Lower leg skin (tissue), 4 donors: ENCODE measurements around the gene RHBDD2. TPM values are rescaled to one million over a fixed set of nuclear protein-coding genes. Genes with fewer than 3 reads are reported as not detected.
"Not testable (repeated sequence)": the region's sequence is repeated elsewhere in the genome, so short reads cannot be mapped to it uniquely, and the experiment has no call there.

Experiments
- DNase-seq, 2 donors: peaks; one replicate each; pipeline ENCODE4 v3.0.0-alpha.2; 2019; ENCODE audit warnings: low spot score in 2 of 2
- H3K4me3 ChIP-seq: fragments of 200-600 bp; sonication (generic); 2 replicates; pipeline ENCODE4 v1.5.1; 2017; ENCODE audit warnings: mild to moderate bottlenecking, low read depth; ENCODE audit not compliant: poor library complexity, severe bottlenecking
- CTCF ChIP-seq, 3 donors: fragments of 450-650 bp; IDR thresholded peaks; one replicate each; pipeline ENCODE4 v1.5.1; 2016; ENCODE audit warnings: antibody characterized with exemption in 3 of 3, mild to moderate bottlenecking in 3 of 3, moderate library complexity in 2 of 3
- POLR2A ChIP-seq, 2 donors: fragments of 450-650 bp; IDR thresholded peaks; one replicate each; pipeline ENCODE4 v1.6.1; 2016 to 2017; ENCODE audit warnings: antibody characterized with exemption in 2 of 2, mild to moderate bottlenecking in 1 of 2, moderate library complexity in 1 of 2
- WGBS, 2 donors: methylation state at CpG; one replicate each; pipeline ENCODE4 v1.1.5; 2018; 5-methylcytosine and 5-hydroxymethylcytosine counted together
- intact Hi-C: fragments of 100-400 bp; cut with DNase I; formaldehyde crosslinking; loops from one replicate; pipeline ENCODE4 v1.15.0; 2023; ENCODE audit warnings: low total_unique reads
- total RNA-seq, 4 donors: library from RNA; depleted of rRNA; stranded (reverse); fragments of >200 nt; gene quantifications; one replicate each; pipeline ENCODE4 v1.1.0, GENCODE V29; 2016

Gene RHBDD2
- total RNA-seq: 10 to 100 TPM; 34.7 to 50.0 (median 41.4) TPM

GRCh38 chr7:75878769-75879611 is at the start of gene RHBDD2:
RHBDD2 (plus strand) TSS chr7:75879034; CDS start chr7:75879083, 49 bp downstream.
- WGBS, 2 donors: 0 to 1% methylated on average over 23 to 42 of the region's 65 CpGs
- TF ChIP-seq CTCF (IDR thresholded peaks at IDR 0.05) (no peak), POLR2A (IDR thresholded peaks at IDR 0.05) (peak in 1 of 2 donors; percentile 61)
- peak; percentile 94 to 99 for DNase-seq
- H3K4me3 ChIP-seq: peak within 1 kb of the TSS; percentile 72
- intact Hi-C loops: no loop called here

GRCh38 chr7:75829656-75830055 is 49.2 kb upstream of the RHBDD2 start:
- DNase-seq, H3K4me3 ChIP-seq, intact Hi-C loops: not testable (repeated sequence)
- WGBS, 2 donors: 56 to 70% methylated on average over 6 of the region's 6 CpGs

GRCh38 chr7:75830978-75831377 is 47.9 kb upstream of the RHBDD2 start:
- WGBS, 2 donors: 80 to 96% methylated on average over 6 of the region's 6 CpGs
- intact Hi-C loops: no loop called here
- DNase-seq: no peak
- TF ChIP-seq CTCF (IDR thresholded peaks at IDR 0.05): no peak
- TF ChIP-seq POLR2A (IDR thresholded peaks at IDR 0.05): no peak
- H3K4me3 ChIP-seq: no peak overlapping the region

GRCh38 chr7:75833662-75834061 is 45.2 kb upstream of the RHBDD2 start:
- 81 to 82% methylated on average over 6 of the region's 6 CpGs for WGBS, 2 donors
- intact Hi-C loops, H3K4me3 ChIP-seq, DNase-seq: not testable (repeated sequence)

- WGBS, 2 donors: 88 to 89% methylated on average over 29 of the region's 29 CpGs
- DNase-seq: no peak
These were observed 43.0 kb upstream of the RHBDD2 start for GRCh38 chr7:75835688-75836285.

GRCh38 chr7:75836798-75837197 is 42.0 kb upstream of the RHBDD2 start:
- no peak for TF ChIP-seq POLR2A (IDR thresholded peaks at IDR 0.05)
- TF ChIP-seq CTCF (IDR thresholded peaks at IDR 0.05): no peak
- 72 to 80% methylated on average over 7 of the region's 7 CpGs for WGBS, 2 donors
- H3K4me3 ChIP-seq: no peak overlapping the region
- no peak for DNase-seq
- intact Hi-C loops: no loop called here

More at GRCh38 chr7:75835688-75836285, 43.0 kb upstream of the RHBDD2 start:
- no peak overlapping the region for H3K4me3 ChIP-seq
- TF ChIP-seq CTCF (IDR thresholded peaks at IDR 0.05) (no peak), POLR2A (IDR thresholded peaks at IDR 0.05) (no peak)
- intact Hi-C loops: no loop called here

- intact Hi-C loops, H3K4me3 ChIP-seq, DNase-seq: not testable (repeated sequence)
- WGBS, 2 donors: 80 to 88% methylated on average over 14 of the region's 14 CpGs
These were observed 40.4 kb upstream of the RHBDD2 start for GRCh38 chr7:75838281-75838930.
